HG03280 (cell line): ENCODE results near the gene SLC29A3.

Experiments
- ATAC-seq: cut with Tn5 transposase; IDR thresholded peaks from one replicate; pipeline ENCODE4 v1.9.1; 2021; ENCODE audit warnings: mild to moderate bottlenecking, moderate library complexity; ENCODE audit not compliant: unreplicated experiment

Gene SLC29A3

DNA sequence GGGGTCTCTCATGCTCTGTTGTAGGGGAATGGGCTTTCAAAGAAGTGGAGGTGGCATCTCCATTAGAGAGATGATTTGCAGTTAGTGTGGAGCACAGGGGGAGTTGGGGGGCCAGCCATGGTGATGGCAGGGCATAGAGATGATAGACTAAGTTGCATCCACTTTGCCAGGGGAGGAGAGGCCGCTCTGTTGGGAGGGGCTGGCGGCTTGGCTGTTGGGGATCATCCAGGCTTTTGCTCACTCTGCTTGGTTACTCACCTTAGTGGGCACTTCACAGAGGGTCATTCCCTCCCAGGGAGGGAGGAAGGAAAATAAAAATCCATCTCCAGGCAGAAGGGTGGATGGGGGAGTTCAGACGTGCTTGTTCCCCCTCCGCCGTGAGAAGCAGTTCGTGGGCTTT, 46.3 kb downstream of the SLC29A3 start:
- no peak for ATAC-seq

GRCh38 chr10:71366690-71367089, 47.6 kb downstream of the SLC29A3 start:
- ATAC-seq, result no peak

DNA sequence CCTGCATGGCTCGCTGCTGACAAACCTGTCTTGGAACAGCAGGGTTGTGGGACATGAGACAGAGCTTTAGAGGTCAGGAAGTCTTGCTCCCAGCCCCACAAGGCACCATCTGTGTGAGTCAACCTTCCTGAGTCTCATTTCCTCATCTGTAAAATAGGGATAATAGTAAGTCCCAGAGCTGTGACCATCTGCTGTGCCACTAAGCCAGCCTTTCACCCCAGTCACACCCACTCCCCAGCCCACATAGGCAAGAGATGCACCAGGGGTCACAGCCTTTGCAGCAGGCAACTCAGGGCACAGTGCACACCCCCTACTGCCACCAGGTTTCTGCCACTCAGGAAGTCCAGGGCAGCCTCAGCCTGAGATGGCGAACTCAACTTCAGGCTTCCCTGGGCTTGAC, 48.2 kb downstream of the SLC29A3 start:
- no peak for ATAC-seq

DNA sequence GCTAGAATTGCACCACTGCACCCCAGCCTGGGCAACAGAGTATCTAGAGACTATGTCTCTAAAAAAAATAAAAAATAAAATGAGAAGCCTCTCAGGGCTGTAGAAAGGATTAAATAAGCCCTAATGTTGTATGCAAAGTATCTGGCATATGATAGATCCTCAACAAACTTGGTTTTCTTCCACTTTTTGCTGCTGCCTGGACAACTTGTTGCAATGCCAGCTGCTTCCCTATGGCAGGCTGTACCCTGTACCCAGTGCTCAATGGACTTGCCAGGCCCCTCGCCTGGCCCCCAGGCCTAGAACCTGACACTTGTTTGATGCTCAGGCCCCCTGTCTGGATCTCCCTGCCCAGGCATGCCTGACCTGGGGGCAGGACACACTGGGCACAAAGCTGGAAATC, 49.1 kb downstream of the SLC29A3 start:
- ATAC-seq, result no peak

DNA sequence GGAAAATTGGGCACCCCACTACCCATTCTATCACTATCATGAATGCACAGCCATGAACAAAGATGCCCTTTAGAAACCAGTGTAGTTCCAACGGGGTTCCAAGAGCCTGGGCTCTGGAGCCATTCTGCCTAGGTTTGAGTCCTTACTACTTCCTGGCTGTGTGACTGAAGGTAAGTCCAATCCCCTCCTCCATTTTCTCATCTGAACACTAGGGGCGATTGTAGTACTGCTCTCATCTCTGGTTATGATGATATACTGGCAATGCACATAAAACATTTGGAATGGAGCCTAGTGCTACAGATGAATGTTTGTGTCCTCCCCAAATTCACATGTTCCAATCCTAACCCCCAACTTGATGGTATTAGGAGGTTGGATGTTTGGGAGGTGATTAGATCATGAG, 49.6 kb downstream of the SLC29A3 start:
- ATAC-seq, result no peak

DNA sequence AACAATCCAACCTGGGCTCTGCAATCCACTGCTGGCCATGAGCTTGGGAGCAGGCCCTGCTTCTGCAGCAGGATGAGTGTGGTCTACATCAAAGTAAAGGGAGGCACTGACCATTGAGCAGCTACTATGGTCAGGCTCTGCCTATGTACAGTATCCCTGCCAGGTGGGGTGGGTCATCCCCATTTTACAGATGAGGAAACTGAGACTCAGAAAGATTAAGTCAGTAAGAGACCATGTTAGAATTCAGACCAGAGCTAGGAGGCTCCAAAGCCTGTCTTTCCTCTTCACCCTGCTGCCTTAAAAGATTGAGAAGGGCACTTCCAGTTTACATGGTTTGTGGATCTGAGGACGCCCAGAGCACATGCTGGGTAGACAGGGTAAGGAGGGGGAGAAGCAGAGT, 50.5 kb downstream of the SLC29A3 start:
- no peak for ATAC-seq

GRCh38 chr10:71370031-71370430, 51.0 kb downstream of the SLC29A3 start:
- ATAC-seq, result no peak

DNA sequence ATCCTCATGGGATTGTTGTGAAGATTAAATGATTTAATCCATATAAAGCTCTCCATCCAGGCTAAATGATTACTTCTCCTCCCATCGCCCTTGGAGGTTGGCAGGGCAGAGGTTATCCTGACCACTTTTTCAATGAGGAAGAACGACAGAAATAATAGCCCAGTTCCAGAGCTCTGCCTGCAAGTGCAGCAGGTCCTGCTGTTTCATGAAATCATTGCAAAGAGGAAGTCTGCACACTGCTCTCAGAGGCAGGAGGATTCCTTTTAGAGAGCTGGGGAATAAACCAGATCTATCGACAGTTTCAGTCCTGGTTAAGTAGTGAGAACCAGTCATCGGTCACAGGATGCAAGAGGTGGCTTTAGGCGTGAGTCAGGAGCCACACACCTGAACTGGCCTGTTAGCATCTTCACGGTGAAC, 52.7 kb downstream of the SLC29A3 start:
- ATAC-seq, result no peak

GRCh38 chr10:71372882-71373495, 53.9 kb downstream of the SLC29A3 start:
- ATAC-seq, result no peak

- ATAC-seq, result no peak
Measured at GRCh38 chr10:71374481-71375233, 55.6 kb downstream of the SLC29A3 start.

- no peak for ATAC-seq
Measured at GRCh38 chr10:71375952-71376351, 56.9 kb downstream of the SLC29A3 start.

- ATAC-seq, result no peak
Measured at GRCh38 chr10:71378336-71379117, 59.5 kb downstream of the SLC29A3 start.

GRCh38 chr10:71379118-71379766, 60.2 kb downstream of the SLC29A3 start:
- no peak for ATAC-seq

DNA sequence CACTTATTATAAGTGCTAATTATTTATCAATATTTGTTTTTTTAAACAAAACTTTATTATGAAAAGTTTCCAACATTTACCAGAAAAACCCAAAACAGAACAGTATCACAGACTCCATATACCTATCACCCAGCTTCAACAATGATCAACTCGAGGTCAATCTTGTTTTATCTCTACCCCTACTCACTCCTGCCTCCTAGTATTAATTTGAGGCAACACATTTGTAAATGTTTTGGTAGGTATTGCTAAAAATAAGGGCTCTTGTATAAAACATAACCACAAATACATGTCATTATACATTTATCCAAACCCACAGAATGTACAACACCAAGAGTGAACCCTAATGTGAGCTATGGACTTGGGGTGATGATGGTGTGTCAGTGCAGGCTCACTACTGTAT, 61.8 kb downstream of the SLC29A3 start:
- no peak for ATAC-seq

DNA sequence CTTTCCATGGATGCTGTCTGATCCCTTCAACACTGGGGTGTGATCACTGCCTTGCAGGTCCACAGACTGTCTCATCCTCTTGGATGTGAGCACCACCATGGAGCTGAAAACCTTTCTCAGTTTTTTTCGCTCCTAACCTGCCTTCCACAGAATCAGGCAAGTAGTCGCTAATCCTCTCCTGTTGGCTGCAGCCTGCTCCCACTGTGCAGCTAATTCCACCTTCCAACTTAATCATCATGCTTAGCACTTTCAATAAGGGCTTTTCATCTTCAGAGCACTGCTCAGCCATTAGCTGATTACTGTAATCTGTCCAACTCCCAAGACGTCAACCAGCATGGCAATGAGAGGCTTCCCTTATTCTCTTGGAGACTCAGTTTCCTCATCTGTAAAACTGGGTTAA, 62.6 kb downstream of the SLC29A3 start:
- no peak for ATAC-seq

DNA sequence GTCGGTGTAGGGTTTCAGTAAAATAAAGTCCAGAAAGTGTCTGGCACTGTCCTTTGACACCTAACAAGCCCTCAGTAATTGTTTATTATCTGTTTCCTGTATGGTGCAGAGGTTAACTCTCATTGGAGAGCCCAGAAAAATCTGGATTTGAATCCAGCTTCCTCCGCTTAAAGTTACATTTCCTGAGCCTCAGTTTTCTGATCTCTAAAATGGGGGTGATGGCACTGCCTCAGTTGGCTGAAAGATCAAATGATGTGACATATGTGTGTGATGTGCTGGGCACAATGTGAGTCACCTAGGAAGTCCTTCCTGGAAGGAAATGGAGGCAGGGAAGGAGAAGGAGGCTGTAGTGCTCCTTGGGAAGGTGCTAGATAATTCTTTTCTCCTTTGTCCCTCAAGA, 63.0 kb downstream of the SLC29A3 start:
- ATAC-seq, result no peak

GRCh38 chr10:71382757-71383156, 63.7 kb downstream of the SLC29A3 start:
- no peak for ATAC-seq

DNA sequence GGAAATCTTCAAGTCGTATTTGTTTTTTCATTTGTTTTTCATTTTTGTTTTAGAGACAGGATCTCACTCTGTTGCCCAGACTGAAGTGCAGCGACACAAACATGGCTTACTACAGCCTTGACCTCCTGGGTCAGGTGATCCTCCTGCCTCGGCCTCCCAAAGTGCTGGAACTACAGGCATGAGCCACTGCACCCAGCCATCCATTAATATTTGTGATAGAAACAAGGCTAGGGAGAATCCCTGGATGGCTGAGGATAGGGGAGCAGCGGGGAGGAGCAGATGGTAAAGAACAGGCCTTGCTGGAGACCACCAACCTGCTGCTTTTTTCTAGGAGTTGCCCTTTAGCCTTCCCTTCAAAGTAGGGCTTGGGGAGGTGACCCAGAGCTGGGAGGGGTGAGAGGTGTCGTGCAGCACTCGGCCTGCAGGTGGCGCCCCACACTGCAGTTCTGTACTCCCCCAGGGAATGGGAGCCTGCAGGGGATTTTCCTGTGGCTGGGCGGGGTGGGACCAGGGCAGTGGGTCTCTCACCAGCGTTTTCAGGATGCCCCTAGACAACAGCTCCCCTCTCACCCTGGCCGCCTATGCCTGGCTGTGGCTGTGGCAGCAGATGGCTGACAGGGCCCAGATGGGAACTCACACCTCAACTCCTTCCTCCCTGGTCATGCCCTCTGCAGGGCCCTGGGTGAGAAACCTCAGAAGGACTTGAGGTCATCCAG, 65.1 kb downstream of the SLC29A3 start:
- peak; percentile 67 for ATAC-seq

DNA sequence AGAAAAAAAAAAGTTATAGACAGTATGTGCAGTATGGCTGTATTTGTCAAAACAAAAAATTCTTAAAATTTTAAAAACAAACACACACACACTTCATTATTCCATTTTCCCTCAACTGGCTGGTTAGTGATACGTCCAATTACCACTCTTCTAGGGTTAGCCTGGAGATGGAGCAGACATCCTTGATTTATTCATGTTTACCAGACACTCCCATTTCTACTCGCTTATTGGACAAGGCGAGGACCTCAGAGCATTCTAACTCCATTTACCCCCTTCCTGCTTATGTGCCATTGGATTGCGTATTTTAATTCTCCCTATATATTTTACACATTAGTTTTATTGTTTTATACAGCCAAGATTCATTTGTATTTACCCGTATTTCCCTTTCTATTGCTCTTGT, 69.1 kb downstream of the SLC29A3 start:
- no peak for ATAC-seq

GRCh38 chr10:71388583-71389310, 69.7 kb downstream of the SLC29A3 start:
- no peak for ATAC-seq
